Bronchial epithelial cell (primary cell): ENCODE results near the gene GRXCR2. TPM values are rescaled to one million over a fixed set of nuclear protein-coding genes. Genes with fewer than 3 reads are reported as not detected.

Source experiments
- DNase-seq: peaks from one replicate; pipeline ENCODE4 v3.0.0-alpha.2; 2010; ENCODE audit warnings: low read depth
- FAIRE-seq: peaks from 2 replicates; lab custom pipeline; 2011; peaks lifted over from hg19 to GRCh38; lab: Jason Lieb, UNC
- H3K27me3 ChIP-seq: 2 replicates; pipeline ENCODE4 v1.5.1; 2011; ENCODE audit warnings: low read length; ENCODE audit not compliant: control insufficient read depth, insufficient read depth
- H3K36me3 ChIP-seq: 2 replicates; pipeline ENCODE4 v1.5.1; 2011; ENCODE audit warnings: low read length; ENCODE audit not compliant: control insufficient read depth, insufficient read depth
- H3K4me3 ChIP-seq: 2 replicates; pipeline ENCODE4 v1.5.1; 2011; ENCODE audit warnings: mild to moderate bottlenecking, low read depth, low read length, control low read depth
- total RNA-seq: library from RNA; depleted of rRNA; stranded (reverse); fragments of >200 nt; gene quantifications from 2 replicates; pipeline ENCODE4 v1.2.1, GENCODE V29; 2014
- TF ChIP-seq, protein P1 (sequence below): IDR thresholded peaks from 2 replicates; pipeline ENCODE4 v1.5.1; 2011; ENCODE audit warnings: mild to moderate bottlenecking, moderate library complexity, low read length, control low read depth, inconsistent platforms; ENCODE audit not compliant: insufficient read depth, severe bottlenecking

The GRXCR2 gene
- total RNA-seq, 1 donor from 2014 or later: not detected

DNA sequence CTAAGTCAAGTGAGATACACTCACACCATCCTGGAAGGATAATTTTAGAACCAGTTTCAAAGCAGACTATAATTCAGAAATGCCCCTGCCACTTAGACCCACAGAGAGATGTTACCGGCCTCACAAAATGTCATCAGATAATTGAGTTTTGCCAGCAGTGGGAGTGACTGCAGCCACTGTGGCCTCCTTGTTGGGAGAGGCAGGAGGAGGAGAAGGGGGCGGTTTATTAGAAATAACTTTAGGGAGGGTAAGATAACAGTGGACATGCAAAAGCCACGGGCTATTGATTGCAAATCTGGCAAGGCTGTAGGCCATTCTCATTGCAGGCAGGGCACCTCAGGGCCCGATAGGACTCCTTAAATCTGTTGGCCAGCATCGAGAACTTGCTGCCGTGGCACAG lies 13.4 kb downstream of the GRXCR2 start:
- FAIRE-seq: no peak
- Histone ChIP-seq H3K4me3 (no peak overlapping the region), H3K27me3 (no peaks in the 10 kb centered on the region), H3K36me3 (no peaks in the 10 kb centered on the region)
- no peak for DNase-seq
- TF ChIP-seq, protein P1, sequence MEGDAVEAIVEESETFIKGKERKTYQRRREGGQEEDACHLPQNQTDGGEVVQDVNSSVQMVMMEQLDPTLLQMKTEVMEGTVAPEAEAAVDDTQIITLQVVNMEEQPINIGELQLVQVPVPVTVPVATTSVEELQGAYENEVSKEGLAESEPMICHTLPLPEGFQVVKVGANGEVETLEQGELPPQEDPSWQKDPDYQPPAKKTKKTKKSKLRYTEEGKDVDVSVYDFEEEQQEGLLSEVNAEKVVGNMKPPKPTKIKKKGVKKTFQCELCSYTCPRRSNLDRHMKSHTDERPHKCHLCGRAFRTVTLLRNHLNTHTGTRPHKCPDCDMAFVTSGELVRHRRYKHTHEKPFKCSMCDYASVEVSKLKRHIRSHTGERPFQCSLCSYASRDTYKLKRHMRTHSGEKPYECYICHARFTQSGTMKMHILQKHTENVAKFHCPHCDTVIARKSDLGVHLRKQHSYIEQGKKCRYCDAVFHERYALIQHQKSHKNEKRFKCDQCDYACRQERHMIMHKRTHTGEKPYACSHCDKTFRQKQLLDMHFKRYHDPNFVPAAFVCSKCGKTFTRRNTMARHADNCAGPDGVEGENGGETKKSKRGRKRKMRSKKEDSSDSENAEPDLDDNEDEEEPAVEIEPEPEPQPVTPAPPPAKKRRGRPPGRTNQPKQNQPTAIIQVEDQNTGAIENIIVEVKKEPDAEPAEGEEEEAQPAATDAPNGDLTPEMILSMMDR: no peak

DNA sequence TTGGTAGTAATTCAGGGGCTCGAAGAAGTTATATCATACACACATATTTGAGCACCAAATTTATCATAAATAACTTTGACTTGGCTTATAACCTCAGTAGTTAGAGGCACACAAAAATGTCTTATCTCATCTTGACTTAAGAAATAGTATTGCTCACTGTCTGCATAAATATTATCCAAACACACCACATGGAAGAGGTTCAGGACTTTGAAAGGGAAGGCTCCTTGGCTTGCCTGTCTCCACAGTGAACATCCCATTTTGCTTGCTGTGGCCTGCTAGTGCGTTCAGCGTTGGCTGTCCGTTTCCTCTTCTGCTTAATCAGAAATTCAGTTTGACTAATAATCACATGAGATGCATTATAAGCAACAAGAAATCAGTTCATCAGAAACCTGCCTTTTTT lies 13.9 kb downstream of the GRXCR2 start:
- TF ChIP-seq, protein P1: no peak
- Histone ChIP-seq H3K4me3 (no peak overlapping the region), H3K36me3 (no peaks in the 10 kb centered on the region), H3K27me3 (no peaks in the 10 kb centered on the region)
- no peak for FAIRE-seq
- DNase-seq: no peak

DNA sequence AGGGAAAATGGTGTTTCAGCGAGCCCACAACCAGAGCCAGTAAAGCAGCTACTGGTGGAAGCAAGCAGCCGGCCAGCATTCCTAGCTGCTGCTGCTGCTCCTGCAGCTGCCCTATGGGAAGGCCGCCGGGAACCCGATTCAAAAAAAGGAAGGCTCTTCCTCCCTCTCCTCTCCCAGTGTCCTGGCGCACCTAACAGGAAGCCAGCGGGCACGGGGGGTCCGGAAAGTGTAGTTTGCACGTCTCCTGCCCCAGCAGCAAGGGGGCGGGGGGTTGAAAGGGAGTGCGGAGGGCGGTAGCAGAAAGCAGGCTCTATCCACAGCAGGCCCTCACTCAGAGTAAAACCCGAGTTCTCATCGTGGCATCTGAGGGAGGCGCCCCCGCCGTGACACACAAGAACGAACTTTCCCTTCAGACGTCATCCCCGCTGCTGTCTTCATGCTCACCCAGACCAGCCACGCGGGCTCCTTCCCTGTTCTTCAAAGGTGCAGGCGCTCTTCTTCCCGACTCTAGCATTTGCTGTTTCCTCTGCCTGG lies 16.5 kb downstream of the GRXCR2 start:
- Histone ChIP-seq H3K36me3 (no peaks in the 10 kb centered on the region), H3K4me3 (no peak overlapping the region), H3K27me3 (no peaks in the 10 kb centered on the region)
- TF ChIP-seq, protein P1: no peak
- DNase-seq (no peak), FAIRE-seq (no peak)

DNA sequence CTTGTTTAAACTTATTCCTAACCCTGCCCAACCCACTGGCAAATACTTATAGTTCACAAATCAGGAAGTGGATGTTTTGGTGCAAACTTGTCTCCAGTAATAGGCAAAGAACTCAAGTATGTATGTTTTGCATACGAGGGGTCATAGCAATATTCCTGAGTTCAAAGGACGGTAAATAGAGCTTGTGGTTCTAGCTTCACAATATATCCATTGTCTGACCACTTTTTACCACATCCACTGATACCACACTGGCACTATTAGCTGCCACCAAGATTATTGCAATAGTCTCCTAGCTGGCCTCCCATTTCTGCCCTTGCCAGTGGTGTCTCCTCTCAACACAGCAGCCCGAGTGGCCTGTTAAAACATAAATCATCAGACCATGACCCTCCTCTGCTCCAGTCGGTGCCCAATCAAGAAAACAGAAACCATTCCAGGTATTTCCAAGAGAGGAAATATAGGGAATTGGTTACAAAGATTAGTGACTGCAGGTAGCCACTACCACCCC lies 17.0 kb downstream of the GRXCR2 start:
- H3K27me3 ChIP-seq: no peaks in the 10 kb centered on the region
- no peak overlapping the region for H3K4me3 ChIP-seq
- H3K36me3 ChIP-seq: no peaks in the 10 kb centered on the region
- TF ChIP-seq, protein P1: no peak
- DNase-seq (no peak), FAIRE-seq (no peak)

DNA sequence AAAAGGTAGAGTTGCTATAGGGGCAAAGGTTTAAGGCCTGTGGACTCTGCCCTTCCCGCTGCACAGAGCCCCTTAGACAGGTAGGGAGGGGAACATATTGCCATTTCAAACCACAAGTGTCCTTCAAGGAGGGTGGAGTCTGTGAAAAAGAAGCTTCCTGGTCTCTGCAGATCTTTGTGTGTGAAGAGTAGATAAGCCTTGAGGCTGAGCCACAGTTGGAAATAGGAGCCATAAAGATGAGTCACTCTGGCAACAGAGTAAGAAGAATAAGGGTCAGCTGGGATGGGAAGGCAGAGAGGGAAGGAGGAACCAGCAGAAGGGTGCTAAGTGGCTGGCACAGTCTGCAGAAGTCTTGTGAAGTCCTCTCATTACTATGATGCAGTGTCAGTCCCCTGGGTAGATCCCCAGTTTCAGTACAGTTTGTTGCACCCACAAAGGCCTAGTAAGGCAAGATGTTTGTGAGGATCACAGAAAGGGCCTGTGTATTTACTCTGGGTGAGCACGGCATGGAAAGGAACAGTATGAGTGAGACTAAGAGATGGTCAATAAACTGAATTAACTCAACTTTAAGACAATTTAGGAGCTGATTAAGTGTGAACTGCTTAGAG lies 18.1 kb downstream of the GRXCR2 start:
- H3K36me3 ChIP-seq: no peaks in the 10 kb centered on the region
- DNase-seq (peak; percentile 80), FAIRE-seq (peak; percentile 81)
- TF ChIP-seq, protein P1: no peak
- H3K27me3 ChIP-seq: no peaks in the 10 kb centered on the region
- no peak overlapping the region for H3K4me3 ChIP-seq

DNA sequence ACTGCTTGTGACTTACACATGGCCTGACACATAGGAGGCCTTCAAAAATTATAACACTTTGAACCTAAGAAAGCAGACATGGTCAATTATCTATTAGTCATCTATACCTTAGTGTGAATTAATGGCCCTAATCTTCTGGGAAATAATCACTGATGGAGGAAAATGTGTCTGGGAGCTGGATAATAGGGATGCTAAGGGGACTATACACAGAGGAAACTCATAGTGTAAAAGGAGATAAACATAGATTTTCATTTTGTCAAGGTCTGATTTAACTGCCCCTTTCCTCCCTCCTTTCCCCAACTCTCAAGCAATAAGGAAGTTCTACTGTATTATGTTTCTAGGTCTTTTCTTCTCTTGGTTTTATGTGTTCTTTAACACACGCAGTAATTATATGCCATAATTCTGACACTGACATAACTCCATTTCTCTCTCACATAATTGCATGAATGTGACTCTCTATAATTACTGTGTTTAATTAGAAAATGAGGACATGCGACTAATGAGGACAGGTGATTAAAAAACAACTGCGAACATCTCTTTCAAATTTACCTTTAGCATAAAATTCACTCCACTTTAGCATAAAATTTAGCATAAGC lies 18.9 kb downstream of the GRXCR2 start:
- FAIRE-seq (no peak), DNase-seq (no peak)
- Histone ChIP-seq H3K36me3 (no peaks in the 10 kb centered on the region), H3K27me3 (no peaks in the 10 kb centered on the region), H3K4me3 (no peak overlapping the region)
- TF ChIP-seq, protein P1: no peak
